T1000 (cell line): ENCODE results near the gene MUS81.

Experiments
- DNase-seq: peaks from one replicate; lab custom pipeline; 2025; ENCODE audit warnings: mixed read lengths; lab: John Stamatoyannopoulos, UW

MUS81 gene

GRCh38 chr11:65861533-65862183, 1.4 kb downstream of the MUS81 start:
- DNase-seq: no peak

GRCh38 chr11:65862191-65862735, 2.0 kb downstream of the MUS81 start:
- no peak for DNase-seq

- no peak for DNase-seq
Observed at GRCh38 chr11:65862941-65863888, 3.0 kb downstream of the MUS81 start.

- no peak for DNase-seq
Observed at GRCh38 chr11:65863889-65864705, 3.9 kb downstream of the MUS81 start.

GRCh38 chr11:65864706-65865471, 4.7 kb downstream of the MUS81 start:
- DNase-seq: no peak

GRCh38 chr11:65865550-65866172, 5.4 kb downstream of the MUS81 start:
- DNase-seq: no peak

GRCh38 chr11:65866509-65867283, 6.5 kb downstream of the MUS81 start:
- DNase-seq: no peak

- no peak for DNase-seq
Observed at GRCh38 chr11:65867284-65868071, 7.2 kb downstream of the MUS81 start.

GRCh38 chr11:65868076-65868667, 7.9 kb downstream of the MUS81 start:
- DNase-seq: no peak

GRCh38 chr11:65868907-65869306, 8.7 kb downstream of the MUS81 start:
- DNase-seq: no peak

GRCh38 chr11:65869643-65870306, 9.5 kb downstream of the MUS81 start:
- DNase-seq: no peak

GRCh38 chr11:65870307-65870658, 10.1 kb downstream of the MUS81 start:
- DNase-seq: no peak

GRCh38 chr11:65870706-65871681, 10.8 kb downstream of the MUS81 start:
- peak; percentile 29 for DNase-seq

GRCh38 chr11:65871811-65872548, 11.7 kb downstream of the MUS81 start:
- peak; percentile 59 for DNase-seq

- DNase-seq: peak; percentile 58
Observed at GRCh38 chr11:65872586-65873317, 12.5 kb downstream of the MUS81 start, which contains the start of gene EFEMP2. TSS of gene EFEMP2 (minus strand) at chr11:65872800. CDS start at chr11:65872354, 446 bp downstream.
